Choroid plexus epithelial cell (primary cell): ENCODE data around the gene CERS3.
A peak's percentile ranks its signal among the peaks of the same experiment; 100 is the strongest.

Experiments used
- DNase-seq: peaks from one replicate; pipeline ENCODE4 v3.0.0-alpha.2; 2010; ENCODE audit warnings: low read depth
- H3K4me3 ChIP-seq: 2 replicates; pipeline ENCODE4 v1.5.1; 2011; ENCODE audit warnings: low read depth, mild to moderate bottlenecking, control low read depth, low read length, moderate library complexity
- CTCF ChIP-seq: conservative IDR thresholded peaks from 2 replicates; pipeline ENCODE4 v1.5.1; 2011; ENCODE audit warnings: low read depth, mild to moderate bottlenecking, control low read depth, inconsistent platforms, low read length, moderate library complexity

CERS3 gene

GRCh38 chr15:100528833-100529428, at the start of gene CERS3:
Gene CERS3, minus strand, starts transcription at chr15:100528950. Its CDS starts 27,101 bp downstream, at chr15:100501849.
- DNase-seq = no peak
- no peak within 1 kb of the TSS for H3K4me3 ChIP-seq
- no peak for TF ChIP-seq CTCF

GRCh38 chr15:100573526-100573925, 44.8 kb upstream of the CERS3 start:
- H3K4me3 ChIP-seq = no peak overlapping the region
- no peak for DNase-seq
- no peak for TF ChIP-seq CTCF

- H3K4me3 ChIP-seq = no peak overlapping the region
- TF ChIP-seq CTCF = peak; percentile 44
- peak; percentile 37 for DNase-seq
These were observed 43.7 kb upstream of the CERS3 start for GRCh38 chr15:100572362-100572983.

- DNase-seq = no peak
- H3K4me3 ChIP-seq = no peak overlapping the region
- no peak for TF ChIP-seq CTCF
These were observed 42.9 kb upstream of the CERS3 start for GRCh38 chr15:100571592-100572167.

GRCh38 chr15:100570735-100571313, 42.1 kb upstream of the CERS3 start:
- DNase-seq = no peak
- no peak overlapping the region for H3K4me3 ChIP-seq
- TF ChIP-seq CTCF = no peak

- DNase-seq = peak; percentile 19
- no peak overlapping the region for H3K4me3 ChIP-seq
- TF ChIP-seq CTCF = no peak
These were observed 41.5 kb upstream of the CERS3 start for GRCh38 chr15:100570275-100570674.
